ENCODE measurements around the gene MTARC2.

DNA sequence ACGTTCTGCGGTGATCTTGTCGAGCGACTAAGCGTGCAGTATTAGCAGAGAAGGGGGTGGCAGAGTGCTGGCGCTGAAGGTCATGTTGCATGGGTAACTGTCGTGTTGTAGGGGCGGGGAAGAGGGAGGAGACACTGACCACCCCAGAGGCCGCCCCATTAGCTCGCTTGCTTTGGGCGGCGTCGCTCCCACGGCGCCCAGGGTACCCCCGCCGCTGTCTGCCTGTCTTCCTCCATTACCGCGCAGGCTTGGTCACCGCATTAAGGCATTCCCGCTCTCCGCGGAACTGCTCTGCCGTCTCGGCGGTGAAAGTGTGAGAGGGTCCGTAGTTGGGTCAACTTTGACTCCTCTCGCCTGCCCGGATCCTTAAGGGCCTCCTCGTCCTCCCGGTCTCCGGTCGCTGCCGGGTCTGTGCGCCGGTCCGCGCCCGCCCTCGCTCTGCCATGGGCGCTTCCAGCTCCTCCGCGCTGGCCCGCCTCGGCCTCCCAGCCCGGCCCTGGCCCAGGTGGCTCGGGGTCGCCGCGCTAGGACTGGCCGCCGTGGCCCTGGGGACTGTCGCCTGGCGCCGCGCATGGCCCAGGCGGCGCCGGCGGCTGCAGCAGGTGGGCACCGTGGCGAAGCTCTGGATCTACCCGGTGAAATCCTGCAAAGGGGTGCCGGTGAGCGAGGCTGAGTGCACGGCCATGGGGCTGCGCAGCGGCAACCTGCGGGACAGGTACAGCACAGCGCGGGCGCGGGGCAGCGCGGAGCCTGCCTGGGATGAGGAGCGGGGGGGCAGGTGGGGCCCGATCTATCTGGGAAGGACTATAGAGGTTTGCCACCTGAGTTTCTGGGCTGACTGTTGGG is at the start of gene MTARC2:
- TF ChIP-seq TAF1 (IDR thresholded peaks at IDR 0.05; ENCODE audit: low read depth, low read length) (no peak), POU2F2 (IDR thresholded peaks at IDR 0.05; ENCODE audit: low read depth, low read length) (no peak), POLR2AphosphoS5 (IDR thresholded peaks at IDR 0.05; ENCODE audit: low read depth, low read length) (no peak), POLR2A (IDR thresholded peaks at IDR 0.05; ENCODE audit: low read depth, low read length) (no peak), SPI1 (IDR thresholded peaks at IDR 0.05; ENCODE audit: low read depth, low read length) (no peak)
